HEK293 (cell line): ENCODE results near the gene ZSCAN1.
A peak's percentile ranks its signal among the peaks of the same experiment; 100 is the strongest.

ENCODE experiments used
- CTCF ChIA-PET: fragments of 350-600 bp; formaldehyde crosslinking; extraction: SDS; loops from one replicate; lab custom pipeline; 2021; ENCODE audit warnings: antibody characterized with exemption; lab: Yijun Ruan, JAX
- POLR2A ChIA-PET: fragments of 300-600 bp; formaldehyde crosslinking; extraction: SDS; loops from one replicate; lab custom pipeline; 2020; ENCODE audit warnings: antibody characterized with exemption, inconsistent platforms; lab: Yijun Ruan, JAX
- H3K27ac ChIP-seq: fragments of 200-500 bp; sonication (Bioruptor generic); 2 replicates; pipeline ENCODE4 v1.5.1; 2014; ENCODE audit warnings: low read depth, low read length, control low read depth, inconsistent platforms; ENCODE audit errors: extremely low read depth
- H3K36me3 ChIP-seq, 2 experiments: fragments of 200-500 bp in 1 of 2; sonication (Bioruptor generic) in 1 of 2; 1 replicate in 1 of 2; 2 replicates in 1 of 2; pipeline ENCODE4 v1.5.1; 2014 to 2017; ENCODE audit warnings: inconsistent platforms in 2 of 2, low read length in 2 of 2; ENCODE audit not compliant: control insufficient read depth in 2 of 2, insufficient read depth in 1 of 2
- H3K4me1 ChIP-seq: fragments of 200-500 bp; sonication (Bioruptor generic); 2 replicates; pipeline ENCODE4 v1.5.1; 2014; ENCODE audit warnings: mild to moderate bottlenecking, low read length, inconsistent platforms; ENCODE audit not compliant: control insufficient read depth, insufficient read depth
- H3K4me3 ChIP-seq: 2 replicates; pipeline ENCODE4 v1.5.1; 2011; ENCODE audit warnings: low read depth, mild to moderate bottlenecking, control low read depth, low read length, moderate library complexity
- H3K9me3 ChIP-seq: fragments of 200-500 bp; sonication (Bioruptor generic); 2 replicates; pipeline ENCODE4 v1.5.1; 2014; ENCODE audit warnings: low read depth, low read length, inconsistent platforms; ENCODE audit not compliant: control insufficient read depth, insufficient read depth
- AEBP2 ChIP-seq: fragments of 450-650 bp; formaldehyde crosslinking; IDR thresholded peaks from 2 replicates; pipeline ENCODE4 v1.5.1; 2016; ENCODE audit warnings: missing biosample characterization, missing genetic modification characterization, borderline replicate concordance
- BCL11A ChIP-seq: fragments of 450-650 bp; formaldehyde crosslinking; IDR thresholded peaks from 2 replicates; pipeline ENCODE4 v1.5.1; 2016; ENCODE audit warnings: low read depth, missing biosample characterization, missing genetic modification characterization
- HOXC10 ChIP-seq: sonication (generic); formaldehyde crosslinking; IDR thresholded peaks from 2 replicates; pipeline ENCODE4 v1.8.1; 2023; ENCODE audit warnings: mild to moderate bottlenecking, missing genetic modification reagents
- PBX3 ChIP-seq: sonication (generic); formaldehyde crosslinking; IDR thresholded peaks from 2 replicates; pipeline ENCODE4 v1.8.1; 2022; ENCODE audit warnings: mild to moderate bottlenecking, moderate library complexity, missing genetic modification reagents
- SCRT2 ChIP-seq: fragments of 450-650 bp; formaldehyde crosslinking; IDR thresholded peaks from 2 replicates; pipeline ENCODE4 v1.5.1; 2016; ENCODE audit warnings: missing biosample characterization, missing genetic modification characterization
- SETDB1 ChIP-seq: IDR thresholded peaks from one replicate; pipeline ENCODE4 v1.6.1; 2017; ENCODE audit warnings: mild to moderate bottlenecking, low read length, moderate library complexity, mixed read lengths; ENCODE audit not compliant: insufficient read length
- ZBTB6 ChIP-seq: fragments of 450-650 bp; formaldehyde crosslinking; IDR thresholded peaks from 2 replicates; pipeline ENCODE4 v1.5.1; 2017; ENCODE audit warnings: missing biosample characterization, missing genetic modification characterization
- ZFP37 ChIP-seq: fragments of 450-650 bp; formaldehyde crosslinking; IDR thresholded peaks from 2 replicates; pipeline ENCODE4 v1.5.1; 2016; ENCODE audit warnings: missing biosample characterization, missing genetic modification characterization
- ZNF202 ChIP-seq: fragments of 450-650 bp; formaldehyde crosslinking; IDR thresholded peaks from 2 replicates; pipeline ENCODE4 v1.5.1; 2016; ENCODE audit warnings: missing biosample characterization, missing genetic modification characterization, borderline replicate concordance
- ZNF211 ChIP-seq: fragments of 450-650 bp; formaldehyde crosslinking; IDR thresholded peaks from 2 replicates; pipeline ENCODE4 v1.5.1; 2016; ENCODE audit warnings: low read depth, missing biosample characterization, missing genetic modification characterization
- ZNF24 ChIP-seq: fragments of 450-650 bp; formaldehyde crosslinking; IDR thresholded peaks from 2 replicates; pipeline ENCODE4 v1.5.1; 2016; ENCODE audit warnings: missing biosample characterization, missing genetic modification characterization
- ZNF302 ChIP-seq: fragments of 450-650 bp; formaldehyde crosslinking; IDR thresholded peaks from 2 replicates; pipeline ENCODE4 v1.5.1; 2016; ENCODE audit warnings: missing biosample characterization, missing genetic modification characterization, low read depth
- ZNF394 ChIP-seq: fragments of 450-650 bp; formaldehyde crosslinking; IDR thresholded peaks from 2 replicates; pipeline ENCODE4 v1.5.1; 2016; ENCODE audit warnings: missing biosample characterization, missing genetic modification characterization, mild to moderate bottlenecking, moderate library complexity, borderline replicate concordance
- ZNF449 ChIP-seq: fragments of 450-650 bp; formaldehyde crosslinking; IDR thresholded peaks from 2 replicates; pipeline ENCODE4 v1.5.1; 2017; ENCODE audit warnings: missing biosample characterization, mild to moderate bottlenecking, missing genetic modification characterization, moderate library complexity
- ZNF514 ChIP-seq: fragments of 450-650 bp; formaldehyde crosslinking; IDR thresholded peaks from 2 replicates; pipeline ENCODE4 v1.5.1; 2016; ENCODE audit warnings: missing biosample characterization, missing genetic modification characterization
- ZNF521 ChIP-seq: fragments of 450-650 bp; formaldehyde crosslinking; IDR thresholded peaks from 2 replicates; pipeline ENCODE4 v1.5.1; 2017; ENCODE audit warnings: missing biosample characterization, mild to moderate bottlenecking, missing genetic modification characterization
- ZNF600 ChIP-seq: fragments of 450-650 bp; formaldehyde crosslinking; IDR thresholded peaks from 2 replicates; pipeline ENCODE4 v1.5.1; 2016; ENCODE audit warnings: missing biosample characterization, missing genetic modification characterization
- ZNF639 ChIP-seq: fragments of 450-650 bp; formaldehyde crosslinking; IDR thresholded peaks from 2 replicates; pipeline ENCODE4 v1.5.1; 2016; ENCODE audit warnings: missing biosample characterization, missing genetic modification characterization
- ZNF785 ChIP-seq: fragments of 450-650 bp; formaldehyde crosslinking; IDR thresholded peaks from 2 replicates; pipeline ENCODE4 v1.5.1; 2016; ENCODE audit warnings: missing biosample characterization, missing genetic modification characterization
- TF ChIP-seq, protein P1 (sequence below): fragments of 450-650 bp; formaldehyde crosslinking; IDR thresholded peaks from 2 replicates; pipeline ENCODE4 v1.5.1; 2016; ENCODE audit warnings: missing biosample characterization, missing genetic modification characterization

Gene ZSCAN1

GRCh38 chr19:58058467-58058866 lies 24.6 kb downstream of the ZSCAN1 start (continued):
- TF ChIP-seq ZNF521 (tag by site-specific recombination): no peak
- TF ChIP-seq BCL11A (tag by site-specific recombination): no peak
- TF ChIP-seq ZNF302 (tag by site-specific recombination): no peak
- TF ChIP-seq ZNF600: no peak
- TF ChIP-seq ZNF211 (tag by site-specific recombination): no peak
- no peak for TF ChIP-seq AEBP2 (tag by site-specific recombination)

DNA sequence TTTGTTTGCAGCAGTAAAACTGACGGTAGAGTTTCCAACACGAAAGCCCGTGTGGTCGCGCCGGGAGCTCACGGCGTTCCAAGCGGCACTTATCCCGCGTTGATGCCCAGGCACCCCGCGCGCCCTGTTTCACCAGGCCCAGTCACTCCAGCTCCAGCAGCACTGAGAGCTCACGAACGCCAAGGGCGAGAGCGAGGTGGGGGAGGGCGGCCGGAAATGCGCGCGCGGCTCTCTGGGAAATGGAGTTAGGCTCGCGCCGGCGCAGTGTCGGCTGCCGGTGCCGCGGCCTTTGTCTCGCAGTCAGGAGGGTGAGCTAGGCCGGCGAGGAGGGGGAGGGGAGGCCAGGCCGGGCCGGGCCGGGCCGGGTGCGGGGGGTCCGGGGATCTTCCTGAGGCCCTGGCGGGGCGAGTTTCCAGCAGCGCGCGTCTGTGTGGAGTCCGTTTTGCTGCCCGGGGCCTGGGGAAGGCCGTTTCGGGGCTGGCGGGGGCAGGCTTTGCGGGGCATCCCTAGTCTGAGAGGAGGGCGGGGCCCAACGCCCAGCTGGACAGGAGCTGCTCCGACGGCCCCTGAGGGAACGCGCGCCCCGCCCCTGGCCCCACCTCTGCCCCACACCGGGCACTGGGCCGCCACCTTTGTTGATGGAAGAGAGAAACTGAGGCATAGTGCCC lies 25.3 kb downstream of the ZSCAN1 start, which contains the start of gene ZNF135:
ZNF135 (plus strand) TSS at position 280 of the 668 bp plus-strand sequence. CDS start 721 bp downstream, outside the sequence.
- peak within 1 kb of the TSS; percentile 44 for H3K4me3 ChIP-seq
- POLR2A ChIA-PET: interaction anchor here (0.6 to 2.3 kb wide), 4 partner anchors 57 to 383 kb away, joined by 3 to 12 read pairs (median 4); partner anchors contain the start of genes ZNF274 and ZNF606
- no peaks in the 10 kb centered on the region for H3K4me1 ChIP-seq
- TF ChIP-seq ZNF449 (tag by site-specific recombination): no peak
- TF ChIP-seq PBX3 (CRISPR knock-in tag): peak; percentile 45; the same call in 1 of the 2 replicates
- TF ChIP-seq, all 188 proteins: peak for 1
- CTCF ChIA-PET: no interaction called here
- Histone ChIP-seq H3K9me3 (no peaks in the 10 kb centered on the region), H3K27ac (no peak within 1 kb of the TSS; the same call in 1 of the 2 replicates), H3K36me3 (no peaks in the 10 kb centered on the region)

DNA sequence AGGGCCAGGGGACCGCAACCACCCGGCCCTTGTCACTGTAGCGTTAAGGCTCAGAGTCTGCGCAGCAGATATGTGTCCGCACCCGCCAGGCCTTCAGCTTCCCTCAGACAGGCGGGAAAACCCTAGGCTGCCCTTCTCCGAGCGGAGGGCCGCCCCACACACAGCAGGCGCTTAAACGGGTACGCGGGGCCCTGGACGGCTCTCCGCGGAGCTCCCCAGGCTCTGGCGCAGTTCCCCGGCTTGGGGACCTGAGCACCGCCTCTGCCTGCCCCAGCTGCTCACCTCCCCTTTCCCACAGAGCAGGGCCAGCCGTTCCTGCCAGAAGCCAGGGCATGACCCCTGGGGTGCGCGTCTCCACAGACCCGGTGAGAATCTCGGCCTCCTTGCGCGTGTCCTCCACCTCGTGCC lies 25.9 kb downstream of the ZSCAN1 start:
- Histone ChIP-seq H3K27ac (no peak overlapping the region; the same call in 1 of the 2 replicates), H3K36me3 (no peaks in the 10 kb centered on the region), H3K4me1 (no peaks in the 10 kb centered on the region), H3K4me3 (peak overlapping the region; percentile 44), H3K9me3 (no peaks in the 10 kb centered on the region)
- ChIA-PET CTCF (no interaction called here), POLR2A (interaction anchor here (1.0 to 2.3 kb wide), 2 partner anchors 57 to 123 kb away, joined by 4 to 12 read pairs; partner anchors contain the start of genes ZNF274 and ZNF606)
- TF ChIP-seq SCRT2 (tag by site-specific recombination): no peak
- TF ChIP-seq ZNF639 (tag by site-specific recombination): no peak
- TF ChIP-seq SETDB1: no peak
- no peak for TF ChIP-seq ZBTB6 (tag by site-specific recombination)
- no peak for TF ChIP-seq ZNF24 (tag by site-specific recombination)
- no peak for TF ChIP-seq ZNF785 (tag by site-specific recombination)
- TF ChIP-seq ZFP37 (tag by site-specific recombination): no peak
- TF ChIP-seq, protein P1, sequence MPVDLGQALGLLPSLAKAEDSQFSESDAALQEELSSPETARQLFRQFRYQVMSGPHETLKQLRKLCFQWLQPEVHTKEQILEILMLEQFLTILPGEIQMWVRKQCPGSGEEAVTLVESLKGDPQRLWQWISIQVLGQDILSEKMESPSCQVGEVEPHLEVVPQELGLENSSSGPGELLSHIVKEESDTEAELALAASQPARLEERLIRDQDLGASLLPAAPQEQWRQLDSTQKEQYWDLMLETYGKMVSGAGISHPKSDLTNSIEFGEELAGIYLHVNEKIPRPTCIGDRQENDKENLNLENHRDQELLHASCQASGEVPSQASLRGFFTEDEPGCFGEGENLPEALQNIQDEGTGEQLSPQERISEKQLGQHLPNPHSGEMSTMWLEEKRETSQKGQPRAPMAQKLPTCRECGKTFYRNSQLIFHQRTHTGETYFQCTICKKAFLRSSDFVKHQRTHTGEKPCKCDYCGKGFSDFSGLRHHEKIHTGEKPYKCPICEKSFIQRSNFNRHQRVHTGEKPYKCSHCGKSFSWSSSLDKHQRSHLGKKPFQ (tag by site-specific recombination): no peak
- TF ChIP-seq ZNF394 (tag by site-specific recombination): no peak
- no peak for TF ChIP-seq ZNF521 (tag by site-specific recombination)
- TF ChIP-seq ZNF514 (tag by site-specific recombination): no peak
- no peak for TF ChIP-seq ZNF202 (tag by site-specific recombination)
- no peak for TF ChIP-seq HOXC10
